Inflammatory macrophage treated with lipopolysaccharide for 1 hour (primary cell): ENCODE data around the gene OR51B2.
A peak's percentile ranks its signal among the peaks of the same experiment; 100 is the strongest.
"Not testable (repeated sequence)": the region's sequence is repeated elsewhere in the genome, so short reads cannot be mapped to it uniquely, and the experiment has no call there.

Source experiments
- DNase-seq, 2 donors: peaks; one replicate each; pipeline ENCODE4 v3.0.0-alpha.2; 2020 to 2022

The OR51B2 gene

DNA sequence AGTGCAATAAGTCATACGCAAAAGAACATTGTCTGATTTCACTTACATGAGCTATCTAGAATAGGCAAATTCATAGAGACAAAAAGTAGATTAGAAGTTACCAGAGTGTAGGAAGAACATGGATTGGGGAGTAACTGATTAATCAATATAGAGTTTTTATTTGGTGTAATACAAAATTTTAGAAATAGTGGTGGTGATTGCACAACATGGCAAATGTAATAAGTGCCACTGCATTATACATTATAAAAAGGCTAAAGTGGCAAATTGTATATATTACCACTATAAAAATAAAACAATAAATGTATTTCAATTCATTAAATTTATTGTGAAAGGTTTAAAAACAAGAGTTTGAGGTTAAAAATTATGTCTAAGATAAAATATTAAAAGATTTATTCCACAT lies 13.7 kb downstream of the OR51B2 start:
- DNase-seq, result no peak

DNA sequence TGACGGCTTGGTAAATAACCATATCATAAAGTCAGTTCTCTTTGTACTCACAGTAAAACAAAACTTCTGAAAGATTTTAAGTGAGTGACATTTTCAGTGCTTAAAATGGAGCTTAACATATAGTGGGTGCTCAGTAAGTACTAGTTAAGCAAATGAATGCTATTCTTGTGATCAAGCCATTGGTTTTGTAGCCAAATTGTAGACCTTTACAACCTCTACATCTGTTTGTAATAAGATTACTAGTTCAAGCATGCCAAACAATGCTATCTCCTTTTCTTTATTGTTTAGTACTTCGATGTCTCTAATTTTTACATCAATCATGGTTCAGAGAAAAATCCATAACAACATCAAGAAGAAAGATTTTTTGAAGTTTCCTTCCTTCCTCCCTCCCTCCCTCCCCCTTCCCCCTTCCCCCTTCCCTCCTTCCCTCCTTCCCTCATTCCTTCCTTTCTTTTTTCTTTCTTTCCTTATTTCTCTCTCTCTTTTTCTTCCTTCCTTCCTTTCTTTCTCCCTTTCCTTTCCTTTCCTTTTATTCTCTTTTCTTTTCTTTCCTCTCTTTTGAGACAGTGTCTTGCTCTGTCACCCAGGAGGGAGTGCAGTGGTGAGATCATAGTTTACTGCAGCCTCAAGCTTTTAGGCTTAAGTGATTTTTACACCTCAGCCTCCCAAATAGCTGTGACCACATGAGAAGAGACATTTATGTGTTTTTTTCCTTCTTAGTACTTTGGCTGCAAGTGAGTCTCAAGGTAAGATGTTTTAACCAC lies 16.7 kb downstream of the OR51B2 start:
- DNase-seq, result no peak

- no peak for DNase-seq
These were observed 20.1 kb downstream of the OR51B2 start for GRCh38 chr11:5304046-5304445.

DNA sequence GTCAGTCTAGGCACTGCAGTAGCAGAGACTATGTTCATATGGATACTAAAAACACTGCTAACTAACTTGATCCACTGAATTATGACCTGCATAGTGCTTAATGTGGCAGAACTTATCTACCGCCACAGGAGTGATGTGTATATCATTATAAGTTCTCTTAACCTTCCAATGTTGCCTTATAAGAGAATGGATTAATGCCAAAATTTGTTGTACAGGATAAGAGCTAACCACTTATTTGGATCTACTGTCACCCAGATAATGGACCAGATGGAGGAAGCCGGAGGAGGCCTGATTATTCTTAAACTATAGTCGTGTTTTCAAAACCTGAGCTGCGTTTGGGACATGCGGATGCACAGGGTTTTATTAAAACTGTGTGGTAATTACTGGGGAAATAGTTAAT lies 20.5 kb downstream of the OR51B2 start:
- DNase-seq, result no peak

DNA sequence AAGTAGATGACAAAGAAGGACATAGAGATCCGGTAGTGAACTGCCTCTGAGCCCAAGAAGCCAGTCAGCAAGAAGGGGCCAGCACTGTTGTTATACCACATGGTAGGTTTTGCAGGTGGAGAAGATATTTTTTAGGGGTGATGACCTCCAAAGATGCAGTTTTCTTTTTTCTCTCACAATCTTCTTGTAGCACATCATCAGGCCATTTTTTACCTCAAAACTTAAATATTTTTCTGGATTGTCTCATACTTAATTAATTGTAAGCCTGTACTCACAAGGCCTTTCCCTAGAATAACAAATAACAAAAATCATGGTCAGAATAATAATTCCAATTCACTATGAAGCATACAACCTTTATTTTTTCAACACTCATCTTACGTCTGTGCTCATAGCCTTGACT lies 22.3 kb downstream of the OR51B2 start, which contains the start of gene OR51B4:
TSS of gene OR51B4 (minus strand) at position 101 of the 400 bp plus-strand sequence. CDS start at position 101, 0 bp downstream.
- DNase-seq, result no peak

GRCh38 chr11:5300251-5300650 lies 23.8 kb downstream of the OR51B2 start:
- no peak for DNase-seq

DNA sequence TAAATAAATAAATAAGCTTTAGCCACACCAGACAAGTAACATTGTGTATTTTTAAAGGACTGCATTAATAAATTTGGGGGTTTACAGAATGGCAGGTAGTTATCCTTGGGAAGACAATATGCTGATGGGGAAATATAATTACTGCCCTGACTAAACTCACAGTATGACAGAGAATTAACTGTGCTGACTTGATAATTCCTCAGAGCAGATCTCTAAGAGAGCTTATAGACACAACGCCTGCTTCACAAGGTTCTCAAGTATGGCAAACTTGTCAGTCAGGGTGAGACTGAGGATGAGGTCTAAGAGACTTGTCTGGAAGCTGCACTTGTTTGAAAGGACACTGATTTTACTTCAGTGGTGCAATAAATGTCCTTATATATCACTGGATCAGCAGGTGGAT lies 25.6 kb downstream of the OR51B2 start:
- DNase-seq, result no peak

GRCh38 chr11:5297721-5298323 lies 26.3 kb downstream of the OR51B2 start:
- no peak for DNase-seq

DNA sequence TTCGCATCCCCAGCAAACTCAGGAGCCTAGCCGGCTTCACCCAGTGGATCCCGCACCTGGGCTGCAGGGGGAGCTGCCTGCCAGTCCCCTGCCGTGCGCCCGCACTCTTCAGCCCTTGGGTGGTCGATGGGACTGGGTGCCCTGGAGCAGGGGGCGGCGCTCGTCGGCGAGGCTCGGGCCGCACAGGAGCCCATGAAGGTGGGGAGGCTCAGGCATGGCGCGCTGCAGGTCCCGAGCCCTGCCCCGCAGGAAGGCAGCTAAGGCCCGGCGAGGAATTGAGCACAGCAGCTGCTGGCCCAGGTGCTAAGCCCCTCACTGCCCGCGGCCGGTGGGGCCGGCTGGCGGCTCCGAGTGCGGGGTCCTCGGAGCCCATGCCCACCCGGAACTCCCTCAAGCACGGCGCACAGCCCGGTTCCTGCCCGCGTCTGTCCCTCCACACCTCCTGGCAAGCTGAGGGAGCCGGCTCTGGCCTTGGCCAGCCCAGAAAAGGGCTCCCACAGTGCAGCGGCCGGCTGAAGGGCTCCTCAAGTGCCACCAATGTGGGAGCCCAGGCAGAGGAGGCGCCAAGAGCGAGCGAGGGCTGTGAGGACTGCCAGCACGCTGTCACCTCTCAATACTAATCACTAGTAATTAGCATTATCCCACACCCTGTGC lies 29.6 kb downstream of the OR51B2 start:
- not testable (repeated sequence) for DNase-seq

- no peak for DNase-seq
These were observed 31.1 kb downstream of the OR51B2 start for GRCh38 chr11:5293028-5293427.

- peak; percentile 2 to 12 for DNase-seq
These were observed 32.8 kb downstream of the OR51B2 start for GRCh38 chr11:5291207-5291838.

GRCh38 chr11:5290106-5290505 lies 34.0 kb downstream of the OR51B2 start:
- DNase-seq, result no peak

GRCh38 chr11:5289696-5290095 lies 34.4 kb downstream of the OR51B2 start:
- no peak for DNase-seq

DNA sequence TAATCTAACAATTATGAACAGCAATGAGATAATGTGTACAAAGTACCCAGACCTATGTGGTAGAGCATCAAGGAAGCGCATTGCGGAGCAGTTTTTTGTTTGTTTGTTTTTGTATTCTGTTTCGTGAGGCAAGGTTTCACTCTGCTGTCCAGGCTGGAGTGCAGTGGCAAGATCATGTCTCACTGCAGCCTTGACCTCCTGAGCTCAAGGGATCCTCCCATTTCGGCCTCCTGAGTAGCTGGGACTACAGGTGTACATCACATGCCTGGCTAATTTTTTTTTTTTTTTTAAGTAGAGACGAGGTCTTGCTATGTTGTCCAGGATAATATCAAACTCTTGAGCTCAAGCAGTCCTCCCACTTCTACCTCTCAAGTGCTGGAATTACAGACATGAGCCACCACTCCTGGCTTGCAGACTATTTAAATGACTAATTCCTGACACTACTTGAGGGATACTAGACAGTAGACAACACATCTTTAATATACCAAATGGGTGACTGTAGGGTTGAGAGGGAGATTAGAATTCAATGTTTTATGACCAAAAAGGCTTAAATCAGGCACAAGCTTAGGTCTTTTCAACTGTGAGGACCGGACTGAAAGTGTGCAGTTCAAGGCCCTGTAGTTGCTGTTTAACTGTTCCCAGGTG lies 35.1 kb downstream of the OR51B2 start:
- no peak for DNase-seq

- no peak for DNase-seq
These were observed 35.8 kb downstream of the OR51B2 start for GRCh38 chr11:5288108-5288905.

GRCh38 chr11:5286901-5287300 lies 37.2 kb downstream of the OR51B2 start:
- no peak for DNase-seq

GRCh38 chr11:5286351-5286750 lies 37.7 kb downstream of the OR51B2 start:
- no peak for DNase-seq

- no peak for DNase-seq
These were observed 38.3 kb downstream of the OR51B2 start for GRCh38 chr11:5285703-5286340.

DNA sequence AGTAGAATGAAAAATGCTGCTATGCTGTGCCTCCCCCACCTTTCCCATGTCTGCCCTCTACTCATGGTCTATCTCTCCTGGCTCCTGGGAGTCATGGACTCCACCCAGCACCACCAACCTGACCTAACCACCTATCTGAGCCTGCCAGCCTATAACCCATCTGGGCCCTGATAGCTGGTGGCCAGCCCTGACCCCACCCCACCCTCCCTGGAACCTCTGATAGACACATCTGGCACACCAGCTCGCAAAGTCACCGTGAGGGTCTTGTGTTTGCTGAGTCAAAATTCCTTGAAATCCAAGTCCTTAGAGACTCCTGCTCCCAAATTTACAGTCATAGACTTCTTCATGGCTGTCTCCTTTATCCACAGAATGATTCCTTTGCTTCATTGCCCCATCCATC lies 39.5 kb downstream of the OR51B2 start:
- DNase-seq, result no peak

DNA sequence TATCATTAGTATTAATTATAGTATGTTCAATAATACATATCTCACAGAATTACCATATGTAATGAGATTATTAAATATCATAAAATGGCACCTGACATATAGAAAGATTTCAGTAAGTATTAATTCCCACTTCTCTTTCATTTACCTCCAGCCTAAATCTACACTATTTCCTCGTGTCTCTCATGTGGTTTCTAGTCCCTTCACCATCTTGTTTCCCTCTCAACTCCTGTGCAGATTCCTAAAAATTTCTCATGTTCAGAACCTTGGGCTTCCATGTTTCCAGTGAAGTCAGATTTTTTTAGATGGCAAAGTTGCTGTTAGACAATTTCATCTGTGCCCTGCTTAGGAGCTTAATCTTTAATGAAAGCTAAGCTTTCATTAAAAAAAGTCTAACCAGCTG lies 40.2 kb downstream of the OR51B2 start:
- no peak for DNase-seq

- DNase-seq, result no peak
These were observed 41.0 kb downstream of the OR51B2 start for GRCh38 chr11:5283086-5283485.

DNA sequence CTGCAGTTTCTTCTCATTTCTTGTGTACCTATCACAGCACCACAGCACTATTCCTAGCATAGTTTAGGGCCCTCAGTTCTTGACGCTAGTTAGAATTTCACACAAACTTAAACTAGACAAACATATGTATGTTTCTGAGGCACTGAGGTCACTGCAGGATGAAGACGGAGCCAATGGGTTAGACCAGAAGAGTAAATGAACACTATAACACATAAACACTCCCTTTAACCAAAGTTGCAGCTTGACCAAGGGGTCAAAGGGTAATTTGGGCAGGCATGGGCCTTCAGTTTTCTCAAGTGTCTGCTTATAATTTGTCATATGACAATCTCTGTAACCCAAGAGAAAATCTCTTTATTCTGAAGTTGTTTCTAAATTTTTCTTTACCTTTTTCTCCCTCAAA lies 41.5 kb downstream of the OR51B2 start:
- DNase-seq, result no peak
